Measurements from ENCODE around the gene SPIB. TPM values are rescaled to one million over a fixed set of nuclear protein-coding genes. Genes with fewer than 3 reads are reported as not detected.

SPIB gene
- total RNA-seq, 4 donors from 2014 or later: 0.66 to 3.5 (median 0.90) TPM; not detected in 1

DNA sequence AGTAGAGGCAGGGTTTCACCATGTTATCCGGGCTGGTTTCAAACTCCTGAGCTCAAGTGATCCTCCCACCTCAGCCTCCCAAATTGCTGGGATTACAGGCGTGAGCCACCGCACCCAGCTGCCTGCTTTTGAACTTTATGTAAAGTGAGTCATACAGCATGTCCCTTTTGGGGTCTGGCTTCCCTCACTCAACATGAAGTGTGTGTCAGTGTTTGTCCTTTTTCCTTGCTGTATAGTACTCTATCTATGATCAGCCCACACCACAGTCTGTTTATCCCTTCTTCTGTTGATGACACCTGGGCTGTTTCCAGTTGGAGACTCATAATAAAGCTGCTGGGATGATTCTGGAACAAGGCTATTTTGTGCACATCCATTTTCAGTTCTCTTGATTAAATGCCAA, 2.1 kb downstream of the SPIB start:
- DNase-seq (ENCODE audit: low spot score in 2 of 2): no peak
- H3K36me3 ChIP-seq: no peaks in the 10 kb centered on the region
- no peak overlapping the region for H3K4me3 ChIP-seq
- H3K9me3 ChIP-seq: no peaks in the 10 kb centered on the region
- H3K27me3 ChIP-seq: peaks cover 0 to 59% of the 10 kb centered on the region in 2 donors
- no peak overlapping the region for H3K27ac ChIP-seq
- TF ChIP-seq, protein P1, sequence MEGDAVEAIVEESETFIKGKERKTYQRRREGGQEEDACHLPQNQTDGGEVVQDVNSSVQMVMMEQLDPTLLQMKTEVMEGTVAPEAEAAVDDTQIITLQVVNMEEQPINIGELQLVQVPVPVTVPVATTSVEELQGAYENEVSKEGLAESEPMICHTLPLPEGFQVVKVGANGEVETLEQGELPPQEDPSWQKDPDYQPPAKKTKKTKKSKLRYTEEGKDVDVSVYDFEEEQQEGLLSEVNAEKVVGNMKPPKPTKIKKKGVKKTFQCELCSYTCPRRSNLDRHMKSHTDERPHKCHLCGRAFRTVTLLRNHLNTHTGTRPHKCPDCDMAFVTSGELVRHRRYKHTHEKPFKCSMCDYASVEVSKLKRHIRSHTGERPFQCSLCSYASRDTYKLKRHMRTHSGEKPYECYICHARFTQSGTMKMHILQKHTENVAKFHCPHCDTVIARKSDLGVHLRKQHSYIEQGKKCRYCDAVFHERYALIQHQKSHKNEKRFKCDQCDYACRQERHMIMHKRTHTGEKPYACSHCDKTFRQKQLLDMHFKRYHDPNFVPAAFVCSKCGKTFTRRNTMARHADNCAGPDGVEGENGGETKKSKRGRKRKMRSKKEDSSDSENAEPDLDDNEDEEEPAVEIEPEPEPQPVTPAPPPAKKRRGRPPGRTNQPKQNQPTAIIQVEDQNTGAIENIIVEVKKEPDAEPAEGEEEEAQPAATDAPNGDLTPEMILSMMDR (IDR thresholded peaks at IDR 0.05): no peak
- TF ChIP-seq EP300 (IDR thresholded peaks at IDR 0.05): no peak
- TF ChIP-seq POLR2A (IDR thresholded peaks at IDR 0.05): no peak
- WGBS, 2 donors: 84% methylated on average over 3 of the region's 3 CpGs
- H3K4me1 ChIP-seq: peaks cover 0 to 37% (median 7%) of the 10 kb centered on the region in 4 donors

DNA sequence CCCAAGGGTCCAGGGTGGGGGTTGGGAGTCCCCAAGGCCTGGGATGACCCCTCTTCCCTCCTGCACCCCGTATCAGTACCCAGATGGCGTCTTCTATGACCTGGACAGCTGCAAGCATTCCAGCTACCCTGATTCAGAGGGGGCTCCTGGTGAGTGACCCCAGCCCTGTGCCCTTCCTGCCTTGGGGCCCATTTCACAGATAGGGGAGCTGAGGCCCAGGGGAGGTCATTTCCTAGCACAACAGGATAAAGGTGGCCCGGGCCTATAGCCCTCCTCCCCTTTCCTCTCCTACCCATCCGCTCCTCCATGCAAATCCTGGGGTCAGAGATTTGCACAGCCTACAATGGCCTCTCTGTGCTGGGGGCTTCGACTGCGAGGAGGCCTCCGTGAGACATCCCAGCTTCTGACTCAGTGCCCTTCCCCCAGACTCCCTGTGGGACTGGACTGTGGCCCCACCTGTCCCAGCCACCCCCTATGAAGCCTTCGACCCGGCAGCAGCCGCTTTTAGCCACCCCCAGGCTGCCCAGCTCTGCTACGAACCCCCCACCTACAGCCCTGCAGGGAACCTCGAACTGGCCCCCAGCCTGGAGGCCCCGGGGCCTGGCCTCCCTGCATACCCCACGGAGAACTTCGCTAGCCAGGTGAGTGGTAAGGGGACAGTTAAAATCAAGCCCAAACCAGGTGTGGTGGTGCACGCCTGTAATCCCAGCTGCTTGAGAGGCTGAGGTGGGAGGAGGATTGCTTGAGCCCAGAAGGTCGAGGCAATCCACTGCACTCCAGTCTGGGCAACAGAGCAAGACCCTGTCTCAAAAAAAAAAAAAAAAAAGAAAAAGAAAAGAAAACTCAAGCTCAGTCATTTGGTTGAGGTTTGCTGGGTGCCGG, 3.9 kb downstream of the SPIB start:
- Histone ChIP-seq H3K9me3 (no peaks in the 10 kb centered on the region), H3K36me3 (no peaks in the 10 kb centered on the region), H3K4me1 (peaks cover 0 to 20% (median 0%) of the 10 kb centered on the region in 4 donors), H3K4me3 (no peak overlapping the region), H3K27me3 (peaks cover 0 to 53% of the 10 kb centered on the region in 2 donors), H3K27ac (no peak overlapping the region)
- TF ChIP-seq, protein P1 (IDR thresholded peaks at IDR 0.05): no peak
- TF ChIP-seq EP300 (IDR thresholded peaks at IDR 0.05) (no peak), POLR2A (IDR thresholded peaks at IDR 0.05) (no peak)
- WGBS, 2 donors: 71 to 74% methylated on average over 18 of the region's 18 CpGs
- no peak for DNase-seq (ENCODE audit: low spot score in 2 of 2)

DNA sequence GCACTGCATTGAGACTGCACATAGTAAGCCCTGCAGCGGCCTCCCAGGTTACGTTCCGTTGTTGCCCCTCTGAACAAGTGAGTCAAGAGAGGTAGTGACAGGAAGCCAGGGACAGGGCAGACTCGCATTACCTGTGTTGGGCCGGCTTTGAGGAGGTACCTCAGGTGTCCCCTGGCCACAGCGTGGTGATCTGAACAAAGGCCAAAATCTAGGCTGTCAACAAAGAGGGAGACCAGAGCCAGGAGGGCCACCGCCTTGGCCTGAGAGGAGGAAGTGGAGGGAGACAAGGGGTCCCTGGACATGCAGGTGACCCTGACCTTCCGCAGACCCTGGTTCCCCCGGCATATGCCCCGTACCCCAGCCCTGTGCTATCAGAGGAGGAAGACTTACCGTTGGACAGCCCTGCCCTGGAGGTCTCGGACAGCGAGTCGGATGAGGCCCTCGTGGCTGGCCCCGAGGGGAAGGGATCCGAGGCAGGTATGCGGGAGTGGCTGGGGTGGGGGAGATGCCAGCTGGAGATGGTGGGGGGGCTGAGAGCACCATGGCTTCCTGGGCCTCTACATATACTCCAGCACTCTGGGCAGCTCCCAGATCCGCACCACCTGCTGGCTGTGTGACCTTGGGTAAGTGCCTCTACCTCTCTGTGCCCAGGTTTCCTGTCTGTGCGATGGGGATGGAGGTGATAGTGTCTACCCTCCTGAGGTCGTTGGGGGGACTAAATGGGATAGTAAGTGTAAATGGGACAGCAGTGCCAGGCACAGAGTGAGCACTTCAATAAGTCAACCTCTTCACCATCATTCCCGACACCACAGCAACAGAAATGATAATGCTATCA, 4.8 kb downstream of the SPIB start:
- Histone ChIP-seq H3K27me3 (peaks cover 0 to 53% of the 10 kb centered on the region in 2 donors), H3K36me3 (no peaks in the 10 kb centered on the region), H3K27ac (no peak overlapping the region), H3K4me1 (peaks cover 0 to 23% (median 4%) of the 10 kb centered on the region in 4 donors), H3K4me3 (no peak overlapping the region), H3K9me3 (no peaks in the 10 kb centered on the region)
- TF ChIP-seq EP300 (IDR thresholded peaks at IDR 0.05): no peak
- TF ChIP-seq, protein P1 (IDR thresholded peaks at IDR 0.05): no peak
- no peak for TF ChIP-seq POLR2A (IDR thresholded peaks at IDR 0.05)
- WGBS, 2 donors: 80 to 88% methylated on average over 21 to 22 of the region's 22 CpGs
- no peak for DNase-seq (ENCODE audit: low spot score in 2 of 2)

DNA sequence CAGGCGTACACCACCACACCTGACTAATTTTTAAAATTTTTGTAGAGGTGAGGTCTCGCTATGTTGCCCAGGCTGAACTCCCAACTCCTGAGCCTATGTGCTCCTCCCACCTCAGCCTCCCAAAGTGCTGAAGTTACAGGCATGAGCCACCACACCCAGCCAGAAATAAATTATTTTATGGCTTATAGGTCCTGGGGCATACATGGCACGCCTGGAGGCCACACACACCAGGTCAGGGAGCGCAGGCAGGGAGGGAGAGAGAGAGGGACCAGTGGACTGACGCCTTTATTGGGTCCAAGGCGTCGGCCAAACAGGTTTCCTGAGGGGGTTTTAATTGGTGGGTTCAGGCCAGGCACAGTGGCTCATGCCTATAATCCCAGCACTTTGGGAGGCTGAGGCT, 6.8 kb downstream of the SPIB start:
- Histone ChIP-seq H3K27ac (no peak overlapping the region), H3K4me3 (no peak overlapping the region), H3K4me1 (peaks cover 0 to 9% (median 4%) of the 10 kb centered on the region in 4 donors), H3K9me3 (no peaks in the 10 kb centered on the region), H3K36me3 (no peaks in the 10 kb centered on the region), H3K27me3 (peaks cover 0 to 55% of the 10 kb centered on the region in 2 donors)
- WGBS, 2 donors: 71 to 92% methylated on average over 7 of the region's 7 CpGs
- TF ChIP-seq POLR2A (IDR thresholded peaks at IDR 0.05) (no peak), EP300 (IDR thresholded peaks at IDR 0.05) (no peak)
- TF ChIP-seq, protein P1 (IDR thresholded peaks at IDR 0.05): no peak
- no peak for DNase-seq (ENCODE audit: low spot score in 2 of 2)
